ENCODE data around the gene GFAP.

The GFAP gene

GRCh38 chr17:44871556-44871955 lies 43.7 kb downstream of the GFAP start:
- no peak for TF ChIP-seq CTCF (IDR thresholded peaks at IDR 0.05; ENCODE audit: borderline replicate concordance, insufficient read depth, low read depth, low read length)
- no peak overlapping the region for H3K4me3 ChIP-seq (ENCODE audit: low read depth, low read length)

GRCh38 chr17:44867841-44868240 lies 47.5 kb downstream of the GFAP start:
- no peak for TF ChIP-seq CTCF (IDR thresholded peaks at IDR 0.05; ENCODE audit: borderline replicate concordance, insufficient read depth, low read depth, low read length)
- no peak overlapping the region for H3K4me3 ChIP-seq (ENCODE audit: low read depth, low read length)

- no peak for TF ChIP-seq CTCF (IDR thresholded peaks at IDR 0.05; ENCODE audit: borderline replicate concordance, insufficient read depth, low read depth, low read length)
Measured at GRCh38 chr17:44865931-44866330, 49.4 kb downstream of the GFAP start.

GRCh38 chr17:44865231-44865660 lies 50.1 kb downstream of the GFAP start:
- TF ChIP-seq CTCF (IDR thresholded peaks at IDR 0.05; ENCODE audit: borderline replicate concordance, insufficient read depth, low read depth, low read length) = peak; percentile 77
- no peak overlapping the region for H3K4me3 ChIP-seq (ENCODE audit: low read depth, low read length)

More at GRCh38 chr17:44865931-44866330, 49.4 kb downstream of the GFAP start:
- H3K4me3 ChIP-seq (ENCODE audit: low read depth, low read length) = no peak overlapping the region

- TF ChIP-seq CTCF (IDR thresholded peaks at IDR 0.05; ENCODE audit: borderline replicate concordance, insufficient read depth, low read depth, low read length) = no peak
- H3K4me3 ChIP-seq (ENCODE audit: low read depth, low read length) = no peak overlapping the region
Measured at GRCh38 chr17:44864831-44865230, 50.5 kb downstream of the GFAP start.

- no peak overlapping the region for H3K4me3 ChIP-seq (ENCODE audit: low read depth, low read length)
- TF ChIP-seq CTCF (IDR thresholded peaks at IDR 0.05; ENCODE audit: borderline replicate concordance, insufficient read depth, low read depth, low read length) = no peak
Measured at GRCh38 chr17:44863061-44863918, 52.0 kb downstream of the GFAP start.

Measured in GM12875 (cell line).